ENCODE measurements around the gene ANKRD44.
A peak's percentile ranks its signal among the peaks of the same experiment; 100 is the strongest.
"Not testable (repeated sequence)": the region's sequence is repeated elsewhere in the genome, so short reads cannot be mapped to it uniquely, and the experiment has no call there.

ANKRD44 gene

GRCh38 chr2:197297266-197297665 is 13.3 kb downstream of the ANKRD44 start:
- H3K4me3 ChIP-seq (ENCODE audit: low read depth, low read length) = no peak overlapping the region
- TF ChIP-seq CTCF (IDR thresholded peaks at IDR 0.05; ENCODE audit: low read depth, low read length) = no peak
- DNase-seq (ENCODE audit: low read depth, low spot score) = no peak
- in situ Hi-C loops (cut with HindIII; ENCODE audit: low sequenced_read_pairs) = no loop called here

- no peak for DNase-seq (ENCODE audit: low read depth, low spot score)
- H3K4me3 ChIP-seq (ENCODE audit: low read depth, low read length) = no peak overlapping the region
- no peak for TF ChIP-seq CTCF (IDR thresholded peaks at IDR 0.05; ENCODE audit: low read depth, low read length)
- in situ Hi-C loops (cut with HindIII; ENCODE audit: low sequenced_read_pairs) = no loop called here
These were observed 13.7 kb downstream of the ANKRD44 start for GRCh38 chr2:197296835-197297234.

- in situ Hi-C loops (cut with HindIII; ENCODE audit: low sequenced_read_pairs) = no loop called here
- TF ChIP-seq CTCF (IDR thresholded peaks at IDR 0.05; ENCODE audit: low read depth, low read length) = no peak
- no peak overlapping the region for H3K4me3 ChIP-seq (ENCODE audit: low read depth, low read length)
- DNase-seq (ENCODE audit: low read depth, low spot score) = no peak
These were observed 16.3 kb downstream of the ANKRD44 start for GRCh38 chr2:197294260-197294659.

- H3K4me3 ChIP-seq (ENCODE audit: low read depth, low read length) = no peak overlapping the region
- in situ Hi-C loops (cut with HindIII; ENCODE audit: low sequenced_read_pairs) = no loop called here
- DNase-seq (ENCODE audit: low read depth, low spot score) = no peak
- TF ChIP-seq CTCF (IDR thresholded peaks at IDR 0.05; ENCODE audit: low read depth, low read length) = no peak
These were observed 17.1 kb downstream of the ANKRD44 start for GRCh38 chr2:197293252-197294007.

- no peak for DNase-seq (ENCODE audit: low read depth, low spot score)
- TF ChIP-seq CTCF (IDR thresholded peaks at IDR 0.05; ENCODE audit: low read depth, low read length) = no peak
- in situ Hi-C loops (cut with HindIII; ENCODE audit: low sequenced_read_pairs) = no loop called here
These were observed 18.0 kb downstream of the ANKRD44 start for GRCh38 chr2:197292619-197293018.

GRCh38 chr2:197287596-197287932 is 23.0 kb downstream of the ANKRD44 start:
- in situ Hi-C loops (cut with HindIII; ENCODE audit: low sequenced_read_pairs); DNase-seq (ENCODE audit: low read depth, low spot score); H3K4me3 ChIP-seq (ENCODE audit: low read depth, low read length): not testable (repeated sequence)

More at GRCh38 chr2:197292619-197293018, 18.0 kb downstream of the ANKRD44 start:
- H3K4me3 ChIP-seq (ENCODE audit: low read depth, low read length) = no peak overlapping the region

GRCh38 chr2:197286805-197287595 is 23.6 kb downstream of the ANKRD44 start:
- no peak overlapping the region for H3K4me3 ChIP-seq (ENCODE audit: low read depth, low read length)
- DNase-seq (ENCODE audit: low read depth, low spot score) = peak; percentile 91
- in situ Hi-C loops (cut with HindIII; ENCODE audit: low sequenced_read_pairs) = no loop called here
- TF ChIP-seq CTCF (IDR thresholded peaks at IDR 0.05; ENCODE audit: low read depth, low read length) = no peak
